Smooth muscle cell of trachea (primary cell): ENCODE measurements around the gene SLC2A11. TPM values are rescaled to one million over a fixed set of nuclear protein-coding genes. Genes with fewer than 3 reads are reported as not detected.

Source experiments
- total RNA-seq: library from RNA; depleted of rRNA; stranded (reverse); fragments of >200 nt; gene quantifications from 2 replicates; pipeline ENCODE4 v1.2.1, GENCODE V29; 2014

Gene SLC2A11
- total RNA-seq, result 7.1 and 16.2 TPM in 2 replicates

GRCh38 chr22:23857606-23858483 lies at the start of gene SLC2A11:
Gene SLC2A11, plus strand, starts transcription at chr22:23857875. Its CDS starts 125 bp downstream, at chr22:23858000.

GRCh38 chr22:23838681-23839468 lies 18.8 kb upstream of the SLC2A11 start, which contains the start of gene DERL3:
Gene DERL3, minus strand, starts transcription at chr22:23839006. Its CDS starts 19 bp downstream, at chr22:23838987.

GRCh38 chr22:23893945-23894709 lies 36.5 kb downstream of the SLC2A11 start, which contains the start of gene MIF:
Gene MIF, plus strand, starts transcription at chr22:23894383. Its CDS starts 92 bp downstream, at chr22:23894475.

Other genes with a start within 250 kb of the SLC2A11 start
- gene DRICH1, start 225.6 kb upstream of the SLC2A11 start, total RNA-seq, result 0.33 TPM in 1 of 2 replicates, not detected in the other
- under 0.01 TPM in 1 of 2 replicates, not detected in the other for gene RGL4, start 166.9 kb upstream of the SLC2A11 start, total RNA-seq
- gene ZNF70, start 106.8 kb upstream of the SLC2A11 start, total RNA-seq, result 3.2 and 4.3 TPM in 2 replicates
- gene VPREB3, start 103.5 kb upstream of the SLC2A11 start, total RNA-seq, result 0.50 TPM in 1 of 2 replicates, not detected in the other
- gene C22orf15, start 94.9 kb upstream of the SLC2A11 start, total RNA-seq, result 1.6 and 3.1 TPM in 2 replicates
- gene CHCHD10, start 89.9 kb upstream of the SLC2A11 start, total RNA-seq, result 0.58 and 2.5 TPM in 2 replicates
- 3.1 and 15.2 TPM in 2 replicates for gene MMP11, start 85.0 kb upstream of the SLC2A11 start, total RNA-seq
- 35.2 and 36.7 TPM in 2 replicates for gene SMARCB1, start 70.9 kb upstream of the SLC2A11 start, total RNA-seq
- 0.17 TPM in 1 of 2 replicates, not detected in the other for gene DERL3, start 18.9 kb upstream of the SLC2A11 start, total RNA-seq
- gene MIF, start 36.5 kb downstream of the SLC2A11 start, total RNA-seq, result 247 and 330 TPM in 2 replicates
- gene GSTT2B, start 103.3 kb downstream of the SLC2A11 start, total RNA-seq, result 6.3 and 8.1 TPM in 2 replicates
- gene DDTL, start 109.0 kb downstream of the SLC2A11 start, total RNA-seq, result 1.6 and 2.0 TPM in 2 replicates
- 120 and 140 TPM in 2 replicates for gene DDT, start 116.6 kb downstream of the SLC2A11 start, total RNA-seq
- 0.99 and 2.0 TPM in 2 replicates for gene GSTT2, start 122.3 kb downstream of the SLC2A11 start, total RNA-seq
- gene GSTT4, start 147.6 kb downstream of the SLC2A11 start, total RNA-seq, result not detected in 2 replicates
- gene CABIN1, start 153.4 kb downstream of the SLC2A11 start, total RNA-seq, result 54.4 and 63.5 TPM in 2 replicates